Stimulated activated CD4-positive, alpha-beta T cell treated with anti-CD3 and anti-CD28 coated beads, Interleukin-1b, Interleukin-23, amount 100 ng/mL, for 24 hours (primary cell): ENCODE measurements around the gene UNC80.
A peak's percentile ranks its signal among the peaks of the same experiment; 100 is the strongest.

Source experiments
- DNase-seq, 4 experiments: peaks; one replicate each; pipeline ENCODE4 v3.0.0-alpha.2; 2020; ENCODE audit warnings: low read depth in 4 of 4, low spot score in 1 of 4

The UNC80 gene

DNA sequence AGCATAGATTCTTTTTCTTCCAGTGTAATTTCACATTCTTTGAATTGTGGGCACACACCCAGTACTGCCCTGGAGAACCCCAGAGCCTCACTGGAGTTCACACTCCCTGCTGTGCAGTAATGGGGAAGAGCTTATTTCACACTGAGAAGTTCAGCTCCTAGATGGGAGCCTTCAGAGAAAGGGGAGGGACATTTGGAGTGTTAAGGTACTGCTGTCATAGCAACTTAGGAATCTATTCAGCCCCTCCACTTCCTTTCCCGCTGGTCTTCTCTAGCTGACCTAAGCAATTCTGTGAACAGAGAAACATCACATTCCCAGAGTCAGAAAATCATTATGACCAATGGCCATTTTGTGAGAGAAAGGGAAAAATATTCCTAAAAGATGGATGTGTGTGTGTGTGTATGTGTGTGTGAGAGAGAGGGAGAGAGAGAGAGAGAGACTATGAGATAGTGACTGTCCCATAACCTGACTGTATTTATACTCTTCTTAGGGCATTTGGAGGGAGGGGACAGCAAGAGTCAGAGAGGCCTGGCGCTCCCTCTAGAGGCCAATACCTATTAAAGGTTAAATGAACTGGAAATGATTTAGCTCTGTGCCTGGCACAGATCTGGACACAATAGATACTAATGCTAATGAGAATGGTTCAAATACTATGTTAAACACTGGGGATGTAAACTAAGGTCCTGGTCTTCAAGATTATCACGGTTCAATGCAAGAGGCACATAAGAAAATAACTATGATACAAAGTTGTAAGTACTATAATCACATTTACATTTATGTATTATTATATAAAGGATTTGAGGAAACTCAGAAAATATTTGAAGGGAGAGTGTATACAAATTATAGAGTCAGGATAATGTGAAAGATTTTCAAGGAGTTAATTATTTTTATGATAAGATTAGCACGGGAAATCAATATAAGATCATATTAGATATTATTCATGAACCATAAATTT is 189.3 kb downstream of the UNC80 start:
- peak; percentile 2 to 26 (median 14) for DNase-seq

DNA sequence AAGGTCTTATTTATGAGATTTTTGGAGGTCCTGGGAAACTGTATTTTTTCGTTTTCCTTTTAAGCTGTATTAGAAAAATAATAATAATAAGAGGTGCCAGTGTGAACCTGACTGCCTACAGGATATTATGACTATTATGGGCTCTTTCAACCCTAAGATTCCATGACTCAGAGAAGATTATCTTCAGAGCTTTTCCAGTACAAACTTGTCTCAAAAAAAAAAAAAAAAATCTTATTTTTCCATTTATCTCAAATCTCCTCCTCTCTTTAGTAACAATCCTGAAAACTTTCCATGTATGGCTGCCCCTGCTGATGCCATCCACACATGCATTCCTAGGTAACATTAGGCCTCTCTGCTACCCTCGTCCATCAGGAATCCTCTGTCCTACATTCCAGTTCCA is 194.1 kb downstream of the UNC80 start:
- DNase-seq, result no peak

DNA sequence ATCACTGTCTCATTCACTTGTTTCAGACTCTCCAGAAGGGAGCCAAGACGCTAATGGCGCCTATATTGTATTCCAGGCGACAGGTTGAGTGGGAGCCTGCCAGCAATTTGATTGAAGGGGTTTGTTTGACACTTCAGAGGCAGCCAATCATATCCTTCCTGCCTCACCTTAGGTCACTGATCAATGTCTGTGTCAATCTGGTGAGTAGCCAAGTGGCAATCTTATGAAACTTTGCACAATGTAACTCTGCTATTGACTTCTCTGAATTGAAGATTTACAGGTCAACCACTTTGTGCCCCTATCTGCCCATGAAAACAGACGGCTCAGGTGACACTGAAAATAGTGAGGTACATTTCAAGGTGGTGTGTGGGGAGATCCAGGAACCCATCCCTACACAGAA is 198.1 kb downstream of the UNC80 start:
- DNase-seq, result no peak

DNA sequence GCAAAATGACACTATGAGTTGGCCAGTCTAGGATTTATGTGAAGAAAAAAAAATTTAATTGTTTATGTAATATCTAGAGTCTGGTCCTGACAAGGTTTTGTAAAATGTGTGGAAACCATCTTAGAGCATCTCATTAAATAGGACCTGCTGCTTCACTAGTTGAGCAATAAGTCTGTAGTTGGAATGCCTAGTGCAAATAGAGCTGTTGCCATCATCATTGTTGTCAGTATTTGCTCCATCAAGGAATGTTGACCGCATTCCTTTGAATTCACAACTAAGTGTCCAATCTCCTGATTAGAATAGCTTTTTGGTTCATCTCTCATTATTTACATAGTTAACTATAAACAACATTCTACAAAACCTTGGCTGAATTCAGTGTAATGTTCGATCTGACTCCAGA is 198.6 kb downstream of the UNC80 start:
- no peak for DNase-seq

DNA sequence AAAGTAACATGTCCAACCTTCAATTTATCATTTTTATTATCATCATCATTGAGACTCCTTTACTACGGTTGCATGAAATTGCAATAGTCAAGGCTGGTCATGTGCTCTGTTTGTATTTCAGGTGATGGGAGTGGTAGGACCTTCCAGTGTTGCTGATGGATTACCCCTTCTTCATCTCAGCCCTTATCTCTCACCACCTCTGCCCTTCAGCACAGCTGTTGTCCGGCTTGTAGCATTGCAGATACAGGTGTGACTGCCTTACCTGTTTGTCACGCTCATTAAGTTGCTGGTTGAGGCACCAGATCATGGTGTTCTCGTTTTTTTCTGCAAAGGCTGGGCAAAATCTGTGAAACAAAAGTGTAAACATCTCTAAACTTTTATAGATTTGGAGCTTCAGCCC is 199.1 kb downstream of the UNC80 start:
- no peak for DNase-seq

DNA sequence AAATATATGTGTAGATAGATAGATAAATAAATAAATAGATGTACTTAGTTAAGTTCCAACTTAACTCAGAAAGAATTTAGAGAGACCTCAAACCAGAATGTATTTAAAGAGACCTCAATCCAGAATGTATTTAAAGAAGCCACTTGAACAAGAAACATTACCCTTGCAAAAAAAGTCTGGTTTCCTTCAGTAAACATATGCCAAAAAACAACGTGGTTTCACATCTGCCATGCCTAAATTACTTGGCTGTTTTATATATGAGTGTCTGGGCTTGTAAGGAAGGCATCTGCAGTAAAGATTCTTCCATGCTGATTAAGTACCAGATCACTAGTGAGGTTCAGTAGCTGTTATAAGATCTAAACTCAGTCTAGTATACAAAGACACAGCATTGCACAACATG is 201.7 kb downstream of the UNC80 start:
- no peak for DNase-seq

DNA sequence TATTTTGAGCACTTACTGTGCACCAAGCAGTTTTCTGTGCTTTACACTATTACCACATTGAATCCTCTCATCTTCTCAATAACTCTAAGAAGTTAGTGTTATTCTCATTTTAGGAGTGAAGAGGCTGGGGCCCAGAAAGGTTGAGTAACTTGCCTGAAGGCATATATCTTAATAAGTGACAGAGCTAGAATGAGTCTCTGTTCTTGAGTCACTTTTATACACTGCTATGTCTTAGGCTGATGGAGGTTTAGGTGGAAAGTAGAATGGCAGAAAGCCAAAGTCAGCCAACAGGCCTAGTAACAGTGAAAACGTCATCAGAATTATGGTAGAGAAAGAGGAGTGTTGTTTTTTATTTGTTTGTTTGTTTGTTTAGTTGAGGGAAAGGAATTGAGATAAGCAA is 202.9 kb downstream of the UNC80 start:
- no peak for DNase-seq

DNA sequence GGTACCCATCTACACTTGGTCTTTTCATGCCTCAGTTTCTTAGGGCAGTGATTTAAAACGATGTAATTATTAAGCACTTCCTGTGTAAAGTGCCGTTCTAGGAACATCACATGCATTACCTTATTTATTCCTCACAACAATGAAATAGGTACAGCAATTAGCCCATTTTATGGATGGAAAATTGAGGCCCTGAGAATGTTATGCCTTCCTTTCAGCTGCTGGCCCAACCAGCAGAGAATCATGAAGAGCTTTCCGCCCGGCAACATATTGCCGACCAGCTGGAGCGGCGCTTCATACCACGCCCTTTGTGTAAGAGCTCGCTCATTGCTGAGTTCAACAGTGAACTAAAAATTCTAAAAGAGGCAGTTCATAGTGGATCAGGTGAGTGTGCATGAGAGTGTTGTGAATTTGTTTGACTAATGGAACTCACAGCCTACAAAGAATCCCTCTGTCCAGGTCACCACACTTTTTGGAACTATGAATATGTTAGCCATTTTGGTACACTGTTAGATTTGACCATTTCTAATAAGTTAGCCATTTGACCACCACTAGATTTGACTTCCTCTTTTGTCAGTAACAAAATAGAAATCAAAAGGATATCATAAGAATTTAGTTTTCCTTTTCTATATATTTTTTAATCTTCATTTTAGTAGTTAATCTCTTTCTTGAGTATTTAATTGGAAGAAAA is 205.2 kb downstream of the UNC80 start:
- no peak for DNase-seq

DNA sequence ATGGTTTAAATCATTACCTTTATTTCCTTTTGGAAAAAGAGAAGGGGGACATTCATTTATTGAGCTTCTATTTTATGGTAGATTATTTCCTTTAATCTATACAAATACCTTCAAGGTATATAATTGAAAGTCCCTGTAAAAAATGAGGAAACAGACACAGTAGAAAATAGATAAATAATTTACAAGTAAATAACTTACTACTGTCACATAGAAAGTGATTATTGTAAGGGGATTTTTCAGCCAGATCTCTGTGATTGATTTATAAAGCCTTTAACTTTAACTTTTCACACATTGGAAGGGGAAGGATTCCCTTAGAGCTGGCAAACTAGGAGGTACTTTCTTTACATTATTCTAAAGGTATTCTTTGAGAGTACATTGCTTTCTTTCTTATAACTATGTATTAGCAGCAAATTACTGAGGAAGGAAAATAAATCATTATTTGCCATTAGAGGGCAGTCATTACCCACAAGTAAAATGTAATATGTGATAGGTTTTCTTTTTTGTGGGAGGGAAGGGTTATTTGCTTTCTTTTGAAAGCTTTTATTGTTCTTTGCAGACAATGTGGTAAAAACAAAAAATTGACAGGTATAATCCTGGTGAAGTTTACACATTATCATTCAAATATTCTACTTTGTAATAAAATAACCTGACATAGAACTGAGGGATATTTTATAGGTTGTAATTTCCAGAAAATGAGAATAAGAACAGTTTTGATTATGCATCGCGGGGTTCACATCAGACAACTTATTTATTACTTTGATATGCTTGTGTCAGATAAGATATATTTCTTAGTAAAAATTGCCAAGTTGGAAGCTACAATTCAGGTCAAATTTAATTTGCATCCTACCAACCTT is 206.0 kb downstream of the UNC80 start:
- no peak for DNase-seq

DNA sequence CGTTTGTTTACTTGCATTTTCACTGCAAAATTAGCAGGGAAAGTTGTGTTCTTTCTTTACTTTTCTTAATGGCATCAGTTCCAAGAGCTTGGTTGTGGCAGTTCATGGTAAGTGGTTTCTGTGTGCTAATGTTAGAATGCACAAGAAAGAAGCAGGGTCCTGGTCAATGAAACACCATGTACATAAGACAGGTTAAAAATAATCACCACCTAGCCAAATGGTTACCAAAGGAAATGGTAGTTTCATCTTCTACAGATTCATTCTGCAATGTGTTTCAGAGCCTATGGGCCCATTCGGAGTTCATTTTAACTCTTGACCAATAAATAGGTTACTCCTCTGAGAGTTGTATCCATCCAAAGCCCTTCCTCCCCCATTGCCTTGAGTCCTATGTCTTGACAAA is 212.7 kb downstream of the UNC80 start:
- DNase-seq, result no peak

DNA sequence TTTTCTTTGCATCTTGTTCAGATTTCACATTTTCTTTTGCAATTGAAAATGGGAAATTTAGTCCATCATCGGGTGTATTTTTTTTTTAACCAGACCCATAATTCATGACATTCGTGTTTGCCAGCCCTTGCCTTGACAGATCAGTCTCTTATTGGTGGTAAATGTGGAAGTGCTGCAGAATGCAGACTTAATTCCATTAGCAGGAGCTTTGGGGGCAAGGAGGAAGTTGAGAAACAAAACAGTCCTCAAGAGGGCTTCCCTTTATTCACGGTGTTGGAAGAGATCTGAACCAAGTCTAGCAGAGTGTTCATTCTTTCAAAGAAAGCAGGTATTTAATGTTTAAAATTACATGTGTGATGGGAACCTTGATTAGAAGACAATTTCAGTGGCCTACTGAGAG is 214.2 kb downstream of the UNC80 start:
- DNase-seq, result no peak

DNA sequence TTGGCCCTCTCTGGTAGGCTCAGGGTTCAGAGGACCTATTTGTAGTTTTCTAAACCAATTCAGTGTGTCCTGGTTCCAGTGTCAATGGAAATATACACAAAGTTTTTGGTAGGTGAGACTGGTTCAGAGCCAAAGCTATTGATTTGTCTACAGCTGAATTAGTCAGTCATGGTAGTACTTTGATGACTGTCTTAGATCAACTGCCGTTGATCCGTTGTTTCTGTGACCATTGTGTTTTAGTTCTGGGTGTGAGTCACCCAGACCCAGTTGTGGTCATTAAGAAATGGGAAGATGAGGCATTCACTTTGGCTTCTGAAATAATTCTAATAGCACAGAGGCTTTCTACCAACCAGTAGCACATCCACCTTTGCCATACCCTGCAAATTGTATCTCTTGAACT is 214.8 kb downstream of the UNC80 start:
- DNase-seq, result no peak

DNA sequence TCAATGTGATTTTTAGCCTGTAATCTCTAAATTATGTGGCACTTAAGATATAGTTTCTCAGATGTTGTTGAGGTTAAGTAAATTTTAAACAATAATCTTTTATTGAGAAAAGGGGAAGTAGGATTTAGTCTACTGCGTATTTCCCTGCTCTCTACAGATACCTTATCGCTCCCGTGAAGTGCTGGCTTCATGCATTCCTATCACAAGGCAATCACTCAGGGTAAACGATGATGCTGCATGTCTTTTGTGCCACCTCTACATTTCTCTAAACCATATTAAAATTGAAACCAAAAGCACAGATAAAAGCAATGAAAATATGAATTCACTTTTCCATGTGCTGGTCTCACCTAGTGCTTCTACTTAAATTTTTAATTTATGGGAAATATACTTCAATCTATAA is 216.4 kb downstream of the UNC80 start:
- no peak for DNase-seq

DNA sequence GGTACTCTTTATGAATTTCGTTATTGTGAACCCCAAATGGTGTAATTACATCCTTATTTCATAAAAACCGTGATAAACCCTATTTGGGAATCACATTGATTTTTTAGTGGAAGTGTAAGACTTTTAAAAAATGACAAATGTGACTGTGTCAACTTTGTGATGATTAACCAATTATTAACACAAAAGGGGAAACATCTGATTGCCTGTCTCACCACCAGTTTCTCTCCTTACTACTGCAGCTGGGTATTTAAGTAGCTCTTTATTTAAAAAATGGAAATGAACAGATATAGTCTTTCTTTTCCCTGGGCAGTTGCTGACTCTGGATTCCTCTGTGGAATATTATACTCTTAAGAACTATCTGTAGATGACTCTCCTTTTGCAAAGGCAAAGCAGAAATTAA is 219.2 kb downstream of the UNC80 start:
- DNase-seq, result no peak

DNA sequence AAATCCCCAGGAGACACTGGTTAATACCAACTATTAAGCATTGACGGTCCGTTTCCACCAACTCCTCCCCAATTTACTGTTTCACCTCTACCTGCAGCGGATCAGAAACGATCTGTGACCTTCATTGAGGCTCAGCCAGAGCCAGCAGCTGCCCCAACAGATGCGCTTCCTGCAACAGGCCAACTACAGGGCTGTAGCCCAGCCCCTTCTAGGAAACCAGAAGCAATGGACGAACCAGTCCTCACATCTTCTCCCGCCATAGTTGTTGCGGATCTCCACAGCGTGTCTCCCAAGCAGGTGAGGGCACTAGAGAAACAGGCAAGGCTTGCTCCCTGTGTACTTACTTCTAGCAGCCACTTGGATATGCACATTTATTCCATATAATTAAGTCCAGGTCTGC is 222.3 kb downstream of the UNC80 start:
- DNase-seq, result no peak

DNA sequence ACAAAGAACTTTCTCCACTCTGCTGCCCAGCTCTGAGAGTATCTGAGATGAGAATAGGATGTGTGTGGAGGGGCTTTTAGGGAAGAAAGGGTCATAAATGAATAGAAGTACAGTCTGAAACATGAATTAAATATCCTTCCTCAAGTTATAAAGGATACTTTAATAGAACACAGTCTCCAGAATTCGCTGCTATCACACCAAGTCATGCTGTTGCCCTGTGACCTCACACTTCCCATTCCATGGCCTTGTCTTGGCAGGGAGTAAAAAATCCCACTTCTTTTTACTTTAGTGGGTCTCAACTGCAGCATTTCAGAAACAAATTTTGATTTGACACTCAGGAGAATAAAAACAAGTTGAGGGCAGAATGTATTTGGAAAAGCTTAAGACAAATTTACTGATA is 227.0 kb downstream of the UNC80 start:
- DNase-seq, result no peak

DNA sequence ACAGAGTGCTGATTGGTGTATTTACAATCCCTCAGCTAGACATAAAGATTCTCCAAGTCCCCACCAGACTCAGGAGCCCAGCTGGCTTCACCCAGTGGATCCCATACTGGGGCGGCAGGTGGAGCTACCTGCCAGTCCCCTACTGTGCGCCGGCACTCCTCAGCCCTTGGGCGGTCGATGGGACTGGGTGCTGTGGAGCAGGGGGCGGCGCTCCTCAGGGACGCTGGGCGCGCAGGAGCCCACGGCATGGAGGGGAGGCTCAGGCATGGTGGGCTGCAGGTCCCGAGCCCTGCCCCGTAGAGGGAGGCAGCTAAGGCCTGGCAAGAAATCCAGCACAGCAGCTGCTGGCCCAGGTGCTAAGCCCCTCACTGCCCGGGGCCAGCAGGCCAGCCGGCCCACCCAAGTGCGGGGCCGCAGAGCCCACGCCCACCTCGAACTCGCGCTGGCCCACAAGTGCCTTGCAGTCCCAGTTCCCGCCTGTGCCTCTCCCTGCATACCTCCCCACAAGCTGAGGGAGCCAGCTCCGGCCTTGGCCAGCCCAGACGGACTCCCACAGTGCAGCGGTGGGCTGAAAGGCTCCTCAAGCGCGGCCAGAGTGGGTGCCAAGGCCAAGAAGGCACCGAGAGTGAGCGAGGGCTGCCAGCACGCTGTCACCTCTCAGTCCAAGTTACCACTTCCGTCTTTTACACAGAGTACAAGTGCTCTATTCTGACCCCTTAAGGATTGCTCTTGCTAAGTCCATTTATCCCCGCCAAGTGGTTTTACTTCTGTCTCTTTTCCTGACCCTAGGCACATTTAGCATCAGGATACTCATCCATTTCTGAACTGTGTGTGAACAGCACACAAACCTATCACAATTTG is 229.1 kb downstream of the UNC80 start:
- DNase-seq, result no peak

DNA sequence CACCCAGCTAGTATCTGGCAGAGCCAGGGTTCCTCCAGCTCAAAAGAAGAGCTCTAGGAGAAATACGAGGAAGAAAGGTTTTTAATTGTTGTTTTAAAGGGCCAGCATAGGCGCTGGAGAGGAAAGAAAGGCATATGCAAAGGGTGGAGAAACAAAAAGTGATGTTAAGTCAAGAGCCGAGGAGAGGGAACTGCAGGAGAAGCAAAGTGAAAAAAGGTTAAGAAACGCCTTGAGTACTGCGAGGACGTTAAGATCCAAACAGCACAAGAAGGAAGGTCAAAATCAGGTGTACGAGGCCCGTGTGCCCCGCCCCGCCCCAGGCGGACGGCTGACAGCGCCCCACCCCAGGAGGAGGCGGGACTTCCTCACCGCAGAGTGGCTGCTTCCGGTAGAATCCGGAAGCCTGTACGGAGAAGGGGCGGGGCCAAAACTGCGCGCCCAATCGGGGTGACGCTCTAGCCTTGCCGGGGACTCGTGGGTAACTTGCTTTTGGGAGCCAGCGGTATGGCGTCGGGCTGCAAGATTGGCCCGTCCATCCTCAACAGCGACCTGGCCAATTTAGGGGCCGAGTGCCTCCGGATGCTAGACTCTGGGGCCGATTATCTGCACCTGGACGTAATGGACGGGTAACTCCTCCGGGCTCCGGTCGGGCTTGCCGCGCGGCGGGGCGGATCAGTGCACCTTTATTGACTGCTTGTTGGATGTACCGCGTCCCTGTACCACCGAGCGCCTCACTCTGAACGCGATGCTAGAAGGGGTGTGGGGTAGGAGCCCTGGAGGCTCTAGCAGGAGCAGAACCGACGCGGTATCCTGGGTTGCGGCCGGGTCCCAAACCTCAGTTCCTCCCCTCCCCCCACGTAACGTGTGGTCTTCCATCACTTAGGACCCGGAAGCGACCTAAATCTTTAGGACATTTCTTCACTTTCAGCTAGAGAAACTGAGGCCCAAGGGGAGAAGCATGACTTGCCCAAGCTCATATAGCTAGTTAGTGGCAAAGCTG is 230.8 kb downstream of the UNC80 start, which contains the start of gene RPE:
RPE (plus strand) TSS at position 481 of the 1,000 bp plus-strand sequence; CDS start at position 505, 24 bp downstream.
- DNase-seq, result peak; percentile 94 to 97 (median 96)

DNA sequence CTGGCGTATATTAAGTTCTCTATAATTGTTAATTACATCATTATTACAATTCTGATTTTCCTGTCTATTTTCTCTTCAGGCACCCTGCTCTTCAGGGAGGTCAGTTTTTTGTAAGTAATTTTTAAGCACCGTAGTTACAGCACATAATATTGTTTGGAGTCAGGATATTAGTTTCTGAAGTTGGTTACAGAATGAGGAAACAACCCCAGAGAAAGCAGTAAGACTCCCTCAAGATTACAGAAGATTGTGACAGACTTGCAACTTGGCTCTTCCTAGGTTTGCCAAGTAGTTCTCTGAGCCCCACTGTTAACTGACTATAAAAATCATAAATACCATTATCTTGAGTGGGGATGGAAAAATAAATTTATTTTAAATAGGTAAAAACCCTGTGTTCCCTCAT is 231.7 kb downstream of the UNC80 start:
- DNase-seq, result no peak
